ENCODE measurements around the gene NUDT15.
"Not testable (repeated sequence)": the region's sequence is repeated elsewhere in the genome, so short reads cannot be mapped to it uniquely, and the experiment has no call there.

NUDT15 gene

DNA sequence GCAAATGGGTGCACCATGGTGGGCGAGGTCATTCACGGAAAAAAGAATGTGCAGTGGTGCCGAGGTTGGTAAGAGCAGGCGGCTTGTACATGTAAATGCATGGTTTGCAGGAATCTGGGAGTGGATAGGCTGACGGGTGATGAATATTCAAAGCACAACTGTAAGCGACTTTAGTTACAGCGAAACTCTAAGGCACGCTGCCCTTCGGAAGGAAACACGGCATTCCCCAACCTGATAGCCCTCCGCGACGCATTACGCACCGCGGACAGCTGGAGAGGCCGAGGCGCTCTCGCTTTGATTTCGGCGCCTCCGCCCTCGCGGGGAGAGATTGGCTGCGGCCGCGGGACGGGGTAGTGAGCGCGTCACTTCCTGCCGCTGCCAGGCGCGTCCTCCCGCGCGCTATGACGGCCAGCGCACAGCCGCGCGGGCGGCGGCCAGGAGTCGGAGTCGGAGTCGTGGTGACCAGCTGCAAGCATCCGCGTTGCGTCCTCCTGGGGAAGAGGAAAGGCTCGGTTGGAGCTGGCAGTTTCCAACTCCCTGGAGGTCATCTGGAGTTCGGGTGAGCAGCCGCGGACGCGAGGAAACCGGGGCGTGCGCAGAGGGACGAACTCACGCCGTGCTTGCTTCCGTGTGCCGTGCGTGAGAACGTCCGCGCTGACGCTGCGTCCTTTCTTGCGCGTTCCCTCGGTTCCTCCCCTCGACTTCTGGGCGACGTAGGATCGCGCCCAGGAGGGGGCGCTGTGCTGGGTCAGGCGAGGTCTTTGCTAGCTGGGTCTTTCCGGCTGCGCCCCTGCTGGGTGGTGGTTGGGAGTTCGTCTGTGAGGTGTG is at the start of gene NUDT15:
TSS of gene NUDT15 (plus strand) at position 381 of the 828 bp plus-strand sequence. CDS start at position 402, 21 bp downstream.
- peak; percentile 89 to 95 for DNase-seq

DNA sequence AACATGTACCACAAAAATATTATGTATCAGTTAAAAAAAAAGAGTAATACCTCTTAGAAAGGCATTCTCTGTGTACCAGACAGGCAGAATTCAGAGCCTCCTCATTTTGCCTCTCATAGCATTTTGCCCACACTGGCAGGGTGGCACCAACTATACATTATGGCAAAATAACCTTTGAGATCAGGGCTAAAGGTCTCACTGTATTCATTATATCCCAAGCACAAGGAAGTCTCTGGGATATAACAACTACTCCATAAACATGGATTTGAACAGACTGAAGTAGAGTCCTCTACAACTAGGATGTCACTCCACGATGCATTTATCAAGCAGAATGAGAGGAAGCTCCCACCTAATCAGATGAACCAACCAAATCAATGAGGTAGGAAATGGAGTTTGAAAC is 47.1 kb upstream of the NUDT15 start:
- DNase-seq: no peak

DNA sequence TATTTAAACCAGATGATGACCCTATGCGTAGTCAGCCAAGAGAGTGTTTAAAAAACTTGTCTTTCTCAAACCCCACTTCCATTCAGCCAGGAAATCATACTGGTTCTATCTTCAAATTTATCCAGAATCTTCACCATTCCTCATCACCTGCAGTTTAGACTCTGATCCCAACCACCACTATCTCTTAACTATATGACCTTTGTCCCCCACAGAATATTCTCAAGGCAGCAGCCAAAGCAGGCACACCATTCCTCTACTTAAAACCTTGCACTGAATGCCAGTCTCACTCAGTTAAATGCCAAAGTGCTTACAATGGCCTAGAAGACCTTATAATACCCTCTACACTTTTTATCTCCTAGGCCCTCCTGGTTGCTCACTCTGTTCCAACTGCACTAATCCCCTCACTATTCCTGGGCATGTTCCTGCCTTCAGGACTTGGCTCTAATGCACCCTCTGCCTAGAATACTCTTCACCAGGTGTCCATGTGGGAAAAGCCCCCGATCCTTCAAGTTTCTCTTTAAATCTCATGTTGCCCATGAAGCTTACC is 46.5 kb upstream of the NUDT15 start:
- no peak for DNase-seq

DNA sequence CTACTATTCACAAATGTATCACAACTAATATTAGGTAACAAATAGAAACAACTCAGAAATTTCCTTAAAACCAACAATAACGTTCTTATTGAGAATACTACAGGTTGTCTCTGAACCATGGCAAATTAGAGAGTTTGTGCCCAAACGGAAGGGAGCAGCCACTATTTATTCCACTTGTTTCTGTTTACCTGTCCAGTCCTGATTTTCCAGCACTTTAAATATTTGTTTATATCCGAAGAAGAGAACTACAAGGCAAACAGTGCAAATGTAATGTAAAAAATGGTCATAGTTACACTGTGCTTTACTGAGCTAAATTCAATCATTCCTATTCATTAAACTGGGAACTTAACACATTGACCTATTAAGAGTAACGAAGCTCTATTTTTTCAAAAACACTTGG is 45.7 kb upstream of the NUDT15 start:
- no peak for DNase-seq

DNA sequence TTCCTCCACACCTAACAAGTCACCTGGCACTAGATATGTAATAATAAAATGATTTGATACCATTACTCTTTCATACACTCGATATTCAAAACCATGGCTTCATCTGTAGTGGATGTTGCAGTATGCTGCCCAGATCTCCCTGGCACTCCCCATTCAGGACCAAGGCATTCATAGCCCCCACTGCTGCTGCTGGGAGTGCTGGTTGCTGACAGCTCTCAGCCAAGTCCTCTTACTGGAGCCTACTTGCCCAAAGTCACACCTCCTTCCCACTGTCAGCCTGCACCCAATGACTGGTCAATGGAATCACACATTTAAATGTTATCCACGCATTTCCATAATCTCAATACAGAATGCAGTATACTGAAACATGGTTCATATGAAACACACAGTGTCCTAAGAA is 40.1 kb upstream of the NUDT15 start:
- no peak for DNase-seq

DNA sequence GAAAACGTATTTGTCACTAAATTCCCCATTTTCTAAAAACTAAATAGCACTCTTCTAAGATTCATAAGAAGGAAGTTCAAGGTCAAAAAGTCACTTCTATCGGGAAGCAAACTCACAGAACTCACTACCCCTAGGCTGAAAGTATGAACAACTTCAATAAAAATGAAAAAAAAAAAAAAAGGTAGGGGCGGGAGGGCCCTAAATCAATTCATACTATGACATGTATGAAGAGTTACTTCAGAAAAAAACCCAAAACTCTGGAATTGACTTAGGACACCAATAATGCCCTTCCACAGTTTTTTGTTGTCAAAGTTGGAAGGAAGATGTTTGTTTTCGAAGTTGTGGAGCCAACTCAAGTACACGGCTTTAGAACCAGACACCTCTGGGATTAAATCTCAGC is 37.6 kb upstream of the NUDT15 start:
- DNase-seq: no peak

DNA sequence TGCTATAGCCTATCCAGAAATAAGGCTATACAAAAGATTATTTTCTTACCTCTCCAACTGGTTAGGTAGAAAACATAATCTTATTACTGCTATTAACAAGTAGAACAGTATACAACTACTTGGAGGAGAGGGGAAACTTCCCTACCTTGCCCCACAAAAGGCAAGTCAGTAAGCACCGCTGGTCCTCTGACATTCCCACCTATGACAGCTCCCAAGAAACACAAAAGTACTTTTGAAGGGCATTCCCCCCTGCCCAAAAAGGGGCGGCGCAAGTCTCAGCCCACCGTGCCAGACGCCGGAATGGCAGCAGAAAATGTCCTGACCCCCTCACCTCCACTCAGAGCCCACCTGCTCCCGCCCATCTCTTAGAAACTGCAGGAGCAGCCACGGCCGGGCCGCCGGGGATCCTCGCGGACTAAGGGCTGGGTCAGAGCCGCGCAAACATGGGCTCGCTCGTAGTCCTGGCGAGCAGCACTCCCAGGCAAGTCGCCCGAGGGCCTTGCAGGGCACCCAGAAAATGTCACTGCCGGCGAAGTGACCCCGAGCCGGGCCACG is 36.9 kb upstream of the NUDT15 start:
- peak in 1 of 2 experiments; percentile 46 for DNase-seq

DNA sequence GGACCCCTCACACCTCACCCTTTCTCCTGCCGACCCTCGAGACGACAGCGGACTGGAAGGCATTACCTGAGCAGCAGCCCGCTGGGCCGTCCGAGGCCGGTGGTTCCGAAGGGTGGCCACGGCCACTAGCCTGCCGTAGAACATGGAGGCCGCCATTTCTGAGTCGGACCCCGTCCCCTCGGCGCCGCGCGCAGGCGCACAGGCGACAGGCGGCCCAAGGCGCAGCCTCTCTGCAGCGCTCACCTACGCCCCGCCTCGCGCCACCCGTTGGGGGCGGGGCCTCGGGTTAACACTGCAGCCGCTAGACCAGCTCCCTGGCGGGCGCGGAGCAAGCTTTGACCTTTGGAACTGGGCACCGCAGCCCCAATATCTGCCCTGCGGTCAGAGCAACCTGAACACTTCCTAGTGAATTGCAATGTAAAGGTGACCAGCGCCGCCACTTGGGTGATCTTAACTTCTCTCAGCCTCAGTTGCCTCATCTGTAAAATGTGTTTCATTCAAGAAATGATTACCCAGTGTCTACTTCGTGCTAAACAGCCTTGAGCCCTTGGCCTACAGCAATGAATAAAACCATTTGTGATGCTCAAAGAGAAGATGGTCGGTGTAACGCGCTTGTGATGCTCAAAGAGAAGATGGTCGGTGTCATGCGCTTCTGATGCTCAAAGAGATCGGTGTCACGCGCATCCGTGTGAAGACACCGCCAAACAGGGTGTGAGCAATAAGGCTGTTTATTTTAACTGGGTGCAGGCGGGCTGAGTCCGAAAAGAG is 36.2 kb upstream of the NUDT15 start, which contains the start of gene SUCLA2:
TSS of gene SUCLA2 (minus strand) at position 160 of the 768 bp plus-strand sequence. CDS start at position 156, 4 bp downstream.
- DNase-seq: peak; percentile 72 to 90

DNA sequence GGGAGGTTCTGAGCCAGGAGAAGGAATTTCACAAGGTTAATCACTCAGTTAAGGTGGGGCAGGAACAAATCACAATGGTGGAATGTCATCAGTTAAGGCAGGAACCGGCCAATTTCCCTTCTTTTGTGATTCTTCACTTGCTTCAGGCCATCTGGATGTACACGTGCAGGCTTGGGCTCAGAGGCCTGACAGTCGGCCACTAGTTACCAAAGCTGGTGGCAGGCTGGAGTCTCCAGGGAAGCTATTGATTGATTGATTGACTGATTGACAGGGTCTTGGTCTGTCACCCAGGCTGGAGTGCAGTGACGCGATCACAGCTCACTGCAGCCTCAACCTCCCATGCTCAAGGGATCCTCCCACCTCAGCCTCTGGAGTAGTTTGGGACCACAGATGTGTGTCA is 35.5 kb upstream of the NUDT15 start:
- not testable (repeated sequence) for DNase-seq

DNA sequence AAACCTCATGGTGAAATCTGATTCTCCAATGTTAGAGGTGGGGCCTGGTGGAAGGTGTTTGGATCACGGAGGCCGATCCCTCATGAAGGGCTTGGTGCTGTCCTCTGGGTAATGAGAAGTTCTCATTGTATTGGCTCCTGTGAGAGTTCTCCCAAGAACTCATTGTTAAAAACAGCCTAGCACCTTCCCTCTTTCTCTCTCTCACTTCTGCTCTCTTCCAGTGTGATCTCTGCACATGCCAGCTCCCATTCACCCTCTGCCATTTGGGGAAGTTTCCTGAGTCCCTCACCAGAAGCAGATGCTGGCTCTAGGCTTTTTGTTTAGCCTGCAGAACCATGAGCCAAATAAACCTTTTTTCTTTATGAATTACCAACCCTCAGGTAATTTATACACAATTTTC is 33.3 kb upstream of the NUDT15 start:
- DNase-seq: no peak

DNA sequence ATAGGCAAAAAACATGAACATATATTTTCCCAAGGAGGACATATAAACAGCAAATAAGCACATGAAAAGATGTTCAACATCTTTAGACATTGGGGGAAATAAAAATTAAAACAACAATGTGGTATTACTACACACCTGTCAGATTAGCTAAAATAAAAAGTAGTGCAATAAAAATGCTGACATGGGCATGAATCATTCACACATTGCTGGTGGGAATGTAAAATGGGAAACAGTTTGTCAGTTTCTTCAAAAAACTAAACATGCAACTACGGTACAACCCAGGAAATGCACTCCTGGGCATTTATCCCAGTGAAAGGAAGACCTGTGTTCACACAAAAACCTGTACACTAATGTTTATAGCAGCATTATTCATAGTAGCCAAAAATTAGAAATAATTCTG is 31.1 kb upstream of the NUDT15 start:
- DNase-seq: no peak

DNA sequence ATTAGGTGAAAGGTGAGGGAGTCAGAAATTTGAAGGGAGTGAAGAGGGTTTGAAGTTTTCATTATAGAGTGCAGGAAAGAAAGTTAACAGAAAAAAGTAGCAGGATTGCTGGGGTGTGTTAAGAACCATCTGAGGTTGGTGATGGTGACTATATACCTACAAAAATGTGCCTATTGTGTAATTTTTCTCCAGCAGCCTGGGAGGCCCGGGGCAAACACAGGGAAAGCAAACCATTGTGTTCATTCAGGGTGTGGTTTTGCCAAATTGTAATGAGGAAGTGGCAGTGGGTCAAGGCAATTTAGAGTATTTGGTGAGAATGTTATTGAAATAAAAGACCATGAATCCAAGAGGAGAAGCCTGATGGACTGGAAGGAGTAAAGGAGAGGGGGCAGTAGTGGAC is 28.2 kb upstream of the NUDT15 start:
- no peak for DNase-seq

DNA sequence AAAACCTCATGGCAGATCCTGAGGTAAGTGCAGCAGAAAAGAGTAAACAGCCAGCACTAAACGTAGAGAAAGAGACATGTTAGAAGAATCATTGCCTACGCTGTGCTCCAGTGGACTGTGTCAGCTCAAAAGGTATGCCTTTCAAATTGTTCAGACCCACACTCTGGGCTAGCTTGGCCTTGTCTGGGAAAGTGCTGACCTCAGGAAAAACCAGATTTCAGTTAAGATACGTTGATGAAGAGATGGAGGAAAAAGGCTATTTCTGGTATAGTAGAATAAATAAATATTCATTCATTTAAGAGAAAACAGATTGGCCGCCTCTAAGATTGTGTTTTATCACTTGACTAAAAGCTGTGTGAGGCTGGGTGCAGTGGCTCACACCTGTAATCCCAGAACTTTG is 26.8 kb upstream of the NUDT15 start:
- DNase-seq: no peak

DNA sequence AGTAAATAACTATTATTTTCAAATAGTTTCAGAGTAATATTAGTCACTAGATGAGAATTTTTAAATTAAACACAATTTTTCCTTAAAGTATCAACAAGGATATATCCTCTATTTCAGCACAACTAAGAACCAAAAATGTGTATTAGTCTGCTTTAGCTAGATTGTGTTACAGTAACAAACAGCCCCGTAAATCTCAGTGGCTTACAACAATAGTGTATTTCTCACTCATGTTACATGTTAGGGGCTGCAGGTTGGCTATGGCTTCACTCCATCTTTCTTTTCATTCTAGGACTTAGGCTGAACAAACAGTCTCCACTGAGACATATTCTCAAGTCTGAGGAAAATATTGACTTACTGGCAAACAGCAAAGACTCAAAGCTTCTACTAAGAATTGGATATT is 24.9 kb upstream of the NUDT15 start:
- DNase-seq: no peak

DNA sequence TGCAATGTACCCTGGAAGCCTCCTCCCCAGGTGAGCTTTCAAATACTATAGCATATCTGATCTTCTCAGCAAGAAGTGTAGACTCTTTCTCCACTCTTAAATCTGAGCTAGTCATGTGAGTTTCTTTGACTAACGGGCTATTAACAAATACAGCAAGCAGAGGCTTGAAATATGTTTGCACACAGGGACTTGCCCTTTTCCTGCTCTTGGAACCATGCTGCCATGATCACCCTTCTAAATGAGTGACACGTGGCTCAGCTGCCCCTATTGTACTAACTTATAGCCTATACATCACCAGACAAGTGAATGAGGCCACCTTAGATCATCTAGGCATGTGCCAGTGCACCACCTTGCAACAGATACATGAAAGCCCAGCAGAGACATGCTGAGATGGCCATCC is 23.2 kb upstream of the NUDT15 start:
- DNase-seq: no peak

DNA sequence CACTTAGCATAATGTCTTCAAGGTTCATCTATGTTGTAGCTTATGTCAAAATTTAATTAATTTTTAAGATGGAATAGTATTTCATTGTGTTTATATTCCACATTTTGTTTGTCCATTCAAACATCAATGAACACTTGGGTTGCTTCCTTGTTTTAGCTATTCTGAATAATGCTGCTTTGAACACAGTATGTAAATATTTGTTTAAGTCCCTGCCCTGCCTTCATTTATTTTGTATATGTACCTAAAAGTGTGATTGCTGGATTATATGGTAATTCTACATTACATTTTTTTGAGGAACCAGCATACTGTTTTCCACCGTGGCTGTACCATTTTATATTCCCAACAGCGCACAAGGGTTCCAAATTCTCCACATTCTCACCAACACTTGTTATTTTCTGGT is 18.9 kb upstream of the NUDT15 start:
- DNase-seq: no peak

DNA sequence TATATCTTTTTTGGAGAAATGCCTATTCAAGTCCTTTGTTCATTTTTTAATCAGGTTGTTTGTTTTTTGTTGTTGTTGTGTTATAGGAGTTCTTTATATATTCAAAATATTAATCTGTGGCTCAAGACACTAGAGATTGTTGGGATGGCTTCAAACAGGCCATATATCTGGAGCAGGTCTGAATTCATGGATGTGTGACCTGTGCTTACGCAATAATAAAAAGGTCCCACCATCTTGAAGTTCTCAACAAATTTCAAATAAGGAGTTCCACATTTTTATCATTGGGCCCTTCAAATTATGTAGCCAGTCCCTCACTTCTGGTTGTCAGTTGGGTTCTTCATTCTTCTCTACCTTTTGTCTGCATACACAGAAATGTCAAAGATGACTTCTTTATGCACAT is 17.7 kb upstream of the NUDT15 start:
- no peak for DNase-seq

DNA sequence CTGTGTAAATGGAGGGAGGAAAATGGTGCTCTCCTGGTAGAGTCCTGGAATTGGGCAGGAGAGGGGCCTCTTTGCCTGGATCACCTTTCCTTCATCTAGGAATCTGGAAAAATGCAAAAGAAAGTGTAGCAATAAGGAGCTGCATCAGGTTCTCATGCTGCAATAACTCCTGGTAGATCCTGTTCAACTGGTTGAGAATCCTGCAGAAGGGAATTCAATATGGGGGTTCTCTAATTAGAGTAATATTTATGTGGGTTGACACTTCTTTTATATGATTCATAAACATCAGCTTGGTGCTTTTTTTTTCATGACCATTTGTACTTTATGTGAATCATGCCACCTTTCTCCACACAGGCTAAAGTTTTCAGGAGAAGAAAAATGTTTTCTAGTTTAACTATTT is 9.5 kb upstream of the NUDT15 start:
- no peak for DNase-seq

DNA sequence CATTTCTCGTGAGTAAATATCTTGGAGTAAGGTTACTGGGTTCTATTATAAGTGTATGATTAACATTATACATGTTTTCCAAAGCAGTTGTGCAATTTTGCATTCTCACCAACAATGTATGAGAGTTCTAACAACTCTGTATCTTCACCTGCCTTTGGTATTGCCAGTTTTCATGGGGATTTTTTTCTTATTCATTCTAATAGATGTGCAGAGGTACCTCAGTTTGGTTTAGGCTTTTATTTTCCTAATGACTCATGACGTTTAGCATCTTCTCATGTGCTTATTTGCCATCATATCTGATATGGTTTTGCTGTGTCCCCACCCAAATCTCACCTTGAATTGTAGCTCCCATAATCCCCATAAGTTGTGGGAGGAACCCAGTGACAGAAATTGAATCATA is 7.7 kb upstream of the NUDT15 start:
- no peak for DNase-seq

DNA sequence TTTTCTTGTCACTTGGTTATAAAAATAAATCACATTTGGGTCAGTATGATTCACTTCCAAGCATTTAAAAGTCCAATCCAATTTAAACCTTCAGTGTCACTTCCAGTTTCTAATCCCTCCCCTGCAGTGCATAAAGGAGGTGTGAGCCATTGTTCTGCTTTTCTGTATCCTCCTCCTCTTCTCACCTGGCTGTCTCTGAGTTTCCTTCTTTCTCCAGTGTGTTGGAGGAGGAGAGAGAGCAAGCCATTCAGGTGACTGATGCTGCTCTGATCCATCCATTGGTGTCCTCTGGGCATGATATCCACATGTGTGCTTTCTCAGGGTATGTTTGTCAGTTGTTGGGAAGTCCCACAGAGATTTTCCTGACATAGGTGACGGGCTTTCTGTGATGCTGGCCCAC is 1.2 kb downstream of the NUDT15 start:
- no peak for DNase-seq

DNA sequence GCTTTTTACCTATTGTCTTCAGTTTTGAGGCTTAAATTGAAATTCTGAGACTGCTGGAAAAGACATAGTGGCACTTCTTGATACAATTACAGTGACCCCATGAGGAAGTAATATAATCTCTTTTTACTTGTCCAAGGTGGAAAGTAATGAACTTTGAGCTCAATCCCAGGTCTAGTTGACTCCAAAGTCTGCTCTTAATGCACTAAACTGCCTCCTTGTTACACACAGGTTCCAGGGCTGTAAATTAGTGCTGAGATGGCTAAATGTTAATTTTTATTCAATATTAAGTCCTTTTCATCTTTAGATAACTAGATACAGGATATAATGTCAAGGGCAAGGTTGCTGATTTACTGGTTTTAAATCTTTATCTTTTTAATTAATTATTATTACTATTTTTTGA is 2.5 kb downstream of the NUDT15 start:
- DNase-seq: no peak

DNA sequence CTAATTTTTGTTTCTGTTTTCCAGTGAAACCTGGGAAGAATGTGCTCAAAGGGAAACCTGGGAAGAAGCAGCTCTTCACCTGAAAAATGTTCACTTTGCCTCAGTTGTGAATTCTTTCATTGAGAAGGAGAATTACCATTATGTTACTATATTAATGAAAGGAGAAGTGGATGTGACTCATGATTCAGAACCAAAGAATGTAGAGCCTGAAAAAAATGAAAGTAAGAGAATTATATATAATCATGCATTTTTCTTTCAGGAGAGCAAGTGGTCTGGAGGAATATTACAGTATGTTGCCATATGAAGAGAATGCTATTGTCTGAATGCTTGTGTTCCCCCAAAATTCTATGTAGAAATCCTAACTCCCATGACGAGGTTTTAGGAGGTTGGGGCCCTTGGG is 3.4 kb downstream of the NUDT15 start:
- DNase-seq: no peak

DNA sequence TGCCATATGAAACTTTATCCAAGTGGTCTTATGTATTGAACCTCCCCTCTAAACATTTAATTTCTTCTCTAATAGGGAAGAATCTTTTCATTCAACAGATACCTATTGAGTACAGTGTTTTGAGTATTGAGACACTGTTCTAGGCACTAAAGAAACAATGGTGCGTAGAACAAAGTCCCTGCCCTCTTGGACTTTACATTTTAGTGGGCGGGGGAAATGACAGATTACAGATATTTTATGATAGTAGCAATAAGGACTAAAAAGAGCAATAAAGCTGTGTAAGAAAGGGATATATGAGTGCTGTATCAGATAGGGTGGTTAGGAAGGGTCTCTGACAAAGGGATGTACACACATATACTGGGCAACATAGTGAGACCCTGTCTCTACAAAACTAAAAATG is 5.4 kb downstream of the NUDT15 start:
- DNase-seq: no peak
